Uterus (tissue), 2 donors: Measurements from ENCODE around the gene PKD1.

Experiments used
- CTCF ChIP-seq, 4 experiments: fragments of 200-600 bp in 2 of 4; fragments of 450-650 bp in 2 of 4; sonication (generic) in 2 of 4; IDR thresholded peaks; one replicate each; pipeline ENCODE4 v1.5.1; 2016 to 2019; ENCODE audit warnings: antibody characterized with exemption in 4 of 4, mild to moderate bottlenecking in 2 of 4, moderate library complexity in 1 of 4
- POLR2A ChIP-seq, 2 donors: fragments of 450-650 bp; IDR thresholded peaks; one replicate each; pipeline ENCODE4 v1.6.1; 2016; ENCODE audit warnings: antibody characterized with exemption in 2 of 2, mild to moderate bottlenecking in 1 of 2, moderate library complexity in 1 of 2

- TF ChIP-seq CTCF (IDR thresholded peaks at IDR 0.05) (no peak), POLR2A (IDR thresholded peaks at IDR 0.05) (no peak)
These were observed 39.8 kb upstream of the PKD1 start for GRCh38 chr16:2175454-2175853.
